HuH-7.5 (cell line): ENCODE data around the gene DZIP1.

ENCODE experiments used
- DNase-seq: peaks from one replicate; pipeline ENCODE4 v3.0.0; 2011; ENCODE audit warnings: low spot score

The DZIP1 gene

GRCh38 chr13:95643936-95644598 is 439 bp downstream of the DZIP1 start:
- DNase-seq: no peak

- no peak for DNase-seq
Observed at GRCh38 chr13:95643571-95643935, 953 bp downstream of the DZIP1 start.

GRCh38 chr13:95642999-95643398 is 1.5 kb downstream of the DZIP1 start:
- no peak for DNase-seq

- DNase-seq: peak; percentile 38
Observed at GRCh38 chr13:95642028-95642621, 2.4 kb downstream of the DZIP1 start.

- no peak for DNase-seq
Observed at GRCh38 chr13:95641291-95642027, 3.0 kb downstream of the DZIP1 start.

- no peak for DNase-seq
Observed at GRCh38 chr13:95636853-95637252, 7.7 kb downstream of the DZIP1 start.

GRCh38 chr13:95630593-95630992 is 13.9 kb downstream of the DZIP1 start:
- DNase-seq: no peak

GRCh38 chr13:95629071-95629470 is 15.4 kb downstream of the DZIP1 start:
- no peak for DNase-seq

- DNase-seq: no peak
Observed at GRCh38 chr13:95628488-95628887, 16.0 kb downstream of the DZIP1 start.

- DNase-seq: no peak
Observed at GRCh38 chr13:95627590-95627989, 16.9 kb downstream of the DZIP1 start.

- DNase-seq: no peak
Observed at GRCh38 chr13:95626768-95627167, 17.7 kb downstream of the DZIP1 start.

GRCh38 chr13:95624020-95624419 is 20.5 kb downstream of the DZIP1 start:
- no peak for DNase-seq

- DNase-seq: no peak
Observed at GRCh38 chr13:95623141-95623540, 21.4 kb downstream of the DZIP1 start.

GRCh38 chr13:95620825-95621498 is 23.5 kb downstream of the DZIP1 start:
- DNase-seq: no peak

- no peak for DNase-seq
Observed at GRCh38 chr13:95620030-95620824, 24.3 kb downstream of the DZIP1 start.

GRCh38 chr13:95615539-95615938 is 29.0 kb downstream of the DZIP1 start:
- DNase-seq: no peak

- DNase-seq: no peak
Observed at GRCh38 chr13:95614641-95615245, 29.8 kb downstream of the DZIP1 start.

GRCh38 chr13:95608640-95609323 is 35.7 kb downstream of the DZIP1 start:
- DNase-seq: no peak

- no peak for DNase-seq
Observed at GRCh38 chr13:95607366-95607765, 37.1 kb downstream of the DZIP1 start.

- DNase-seq: no peak
Observed at GRCh38 chr13:95605448-95606125, 38.9 kb downstream of the DZIP1 start.

GRCh38 chr13:95604556-95604915 is 40.0 kb downstream of the DZIP1 start:
- DNase-seq: no peak
